WTC11 (cell line): ENCODE measurements around the gene ZBTB20. TPM values are rescaled to one million over a fixed set of nuclear protein-coding genes. Genes with fewer than 3 reads are reported as not detected.

Experiments used
- ATAC-seq: fragments of 200-7000 bp; cut with Tn5 transposase; 2 replicates; pipeline ENCODE4 v1.10.0; 2021; ENCODE audit warnings: mild to moderate bottlenecking, moderate library complexity
- CTCF ChIA-PET: fragments of 300-600 bp; sonication (Branson Sonifier 250); formaldehyde crosslinking; loops from one replicate; lab custom pipeline; 2021; ENCODE audit warnings: antibody characterized with exemption; lab: Charles Lee
- POLR2A ChIA-PET: fragments of 350-600 bp; sonication (Branson Sonifier 250); formaldehyde crosslinking; loops from one replicate; lab custom pipeline; 2021; ENCODE audit warnings: antibody characterized with exemption; lab: Charles Lee
- DNase-seq: peaks from one replicate; pipeline ENCODE4 v3.0.0; 2021; ENCODE audit warnings: low spot score
- H3K27ac Mint-ChIP-seq: 2 replicates; pipeline ENCODE4 v1.8.0; 2021; ENCODE audit warnings: mixed read lengths
- H3K27me3 Mint-ChIP-seq: 2 replicates; pipeline ENCODE4 v1.8.0; 2021; ENCODE audit warnings: low read depth, mild to moderate bottlenecking, moderate library complexity, mixed read lengths
- H3K36me3 Mint-ChIP-seq: 2 replicates; pipeline ENCODE4 v1.8.0; 2021; ENCODE audit warnings: mixed read lengths
- H3K4me1 Mint-ChIP-seq: 2 replicates; pipeline ENCODE4 v1.8.0; 2022; ENCODE audit warnings: mixed read lengths
- H3K4me3 Mint-ChIP-seq: 2 replicates; pipeline ENCODE4 v1.8.0; 2021; ENCODE audit warnings: mild to moderate bottlenecking, moderate library complexity, mixed read lengths
- H3K9me3 Mint-ChIP-seq: 2 replicates; pipeline ENCODE4 v1.8.0; 2021; ENCODE audit warnings: mixed read lengths
- ARID4B ChIP-seq: sonication (generic); formaldehyde crosslinking; IDR thresholded peaks from 2 replicates; pipeline ENCODE4 v1.8.0; 2023; ENCODE audit warnings: missing genetic modification reagents, mild to moderate bottlenecking, borderline replicate concordance
- ATF1 ChIP-seq: sonication (generic); formaldehyde crosslinking; IDR thresholded peaks from 2 replicates; pipeline ENCODE4 v1.8.1; 2023; ENCODE audit warnings: mild to moderate bottlenecking, moderate library complexity, missing genetic modification reagents
- CREB1 ChIP-seq: sonication (generic); formaldehyde crosslinking; IDR thresholded peaks from 2 replicates; pipeline ENCODE4 v1.8.0; 2023; ENCODE audit warnings: mild to moderate bottlenecking, missing genetic modification reagents
- CTCF ChIP-seq: fragments of 200-600 bp; IDR thresholded peaks from 2 replicates; pipeline ENCODE4 v1.8.0; 2022; ENCODE audit warnings: antibody characterized with exemption
- E2F1 ChIP-seq: sonication (generic); formaldehyde crosslinking; IDR thresholded peaks from 2 replicates; pipeline ENCODE4 v1.8.0; 2022; ENCODE audit warnings: mild to moderate bottlenecking, missing genetic modification reagents
- ESRRA ChIP-seq: sonication (generic); formaldehyde crosslinking; IDR thresholded peaks from 2 replicates; pipeline ENCODE4 v1.8.1; 2022; ENCODE audit warnings: mild to moderate bottlenecking, missing genetic modification reagents, borderline replicate concordance
- PREB ChIP-seq: sonication (generic); formaldehyde crosslinking; IDR thresholded peaks from 2 replicates; pipeline ENCODE4 v1.8.1; 2022; ENCODE audit warnings: mild to moderate bottlenecking, missing genetic modification reagents, moderate library complexity, borderline replicate concordance
- TEAD4 ChIP-seq: sonication (generic); formaldehyde crosslinking; IDR thresholded peaks from 2 replicates; pipeline ENCODE4 v1.8.0; 2022; ENCODE audit warnings: mild to moderate bottlenecking, missing genetic modification reagents
- TP53 ChIP-seq: sonication (generic); formaldehyde crosslinking; IDR thresholded peaks from 2 replicates; pipeline ENCODE4 v1.8.1; 2023; ENCODE audit warnings: mild to moderate bottlenecking, missing genetic modification reagents
- ZBTB21 ChIP-seq: sonication (generic); formaldehyde crosslinking; IDR thresholded peaks from 2 replicates; pipeline ENCODE4 v1.8.1; 2023; ENCODE audit warnings: mild to moderate bottlenecking, missing genetic modification reagents, borderline replicate concordance
- ZNF121 ChIP-seq: sonication (generic); formaldehyde crosslinking; IDR thresholded peaks from 2 replicates; pipeline ENCODE4 v1.8.0; 2023; ENCODE audit warnings: missing genetic modification reagents
- ZNF317 ChIP-seq: sonication (generic); formaldehyde crosslinking; IDR thresholded peaks from 2 replicates; pipeline ENCODE4 v1.8.1; 2023; ENCODE audit warnings: low read depth, mild to moderate bottlenecking, moderate library complexity, missing genetic modification reagents, borderline replicate concordance
- ZNF425 ChIP-seq: fragments of 250-450 bp; sonication (Bioruptor Pico); conservative IDR thresholded peaks from 2 replicates; pipeline ENCODE4 v1.9.0; 2021; ENCODE audit warnings: mild to moderate bottlenecking
- ZSCAN18 ChIP-seq: fragments of 250-450 bp; sonication (Bioruptor Pico); IDR thresholded peaks from 2 replicates; pipeline ENCODE4 v2.1.2; 2022; ENCODE audit warnings: mild to moderate bottlenecking, moderate library complexity
- total RNA-seq: library from RNA; stranded (reverse); gene quantifications from 3 replicates; pipeline ENCODE4 v1.2.3, GENCODE V29; 2021
- TF ChIP-seq, protein P1 (sequence below): sonication (generic); formaldehyde crosslinking; IDR thresholded peaks from 2 replicates; pipeline ENCODE4 v1.8.1; 2023; ENCODE audit warnings: mild to moderate bottlenecking, moderate library complexity, missing genetic modification reagents
- TF ChIP-seq, protein P2 (sequence below): fragments of 250-450 bp; sonication (Bioruptor Pico); IDR thresholded peaks from 2 replicates; pipeline ENCODE4 v1.8.0; 2021; ENCODE audit warnings: mild to moderate bottlenecking
- TF ChIP-seq, protein P3 (sequence below): fragments of 250-450 bp; sonication (Bioruptor Pico); IDR thresholded peaks from 2 replicates; pipeline ENCODE4 v1.9.0; 2021; ENCODE audit warnings: mild to moderate bottlenecking

The ZBTB20 gene
- total RNA-seq, 1 experiment from 2014 or later = 1.5 TPM

DNA sequence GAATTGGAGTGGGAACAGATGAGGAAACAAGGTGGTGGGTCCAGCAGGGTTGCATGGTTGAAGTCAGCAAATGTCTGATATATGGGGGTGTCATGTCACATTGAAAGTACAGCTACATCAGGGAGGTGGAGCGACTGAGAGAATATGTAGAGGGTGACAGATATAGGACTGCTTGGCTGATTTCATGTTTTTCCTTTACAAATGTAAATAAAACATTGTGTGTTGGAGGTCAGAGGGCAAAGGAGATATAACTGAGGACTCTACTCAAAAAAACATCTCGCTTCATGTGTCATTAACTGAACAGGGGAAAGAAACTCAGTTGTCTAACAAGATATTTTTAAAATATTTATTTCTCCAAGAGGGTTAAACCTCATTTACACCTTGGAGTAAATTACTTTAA, 675.6 kb downstream of the ZBTB20 start (continued):
- TF ChIP-seq, protein P1, sequence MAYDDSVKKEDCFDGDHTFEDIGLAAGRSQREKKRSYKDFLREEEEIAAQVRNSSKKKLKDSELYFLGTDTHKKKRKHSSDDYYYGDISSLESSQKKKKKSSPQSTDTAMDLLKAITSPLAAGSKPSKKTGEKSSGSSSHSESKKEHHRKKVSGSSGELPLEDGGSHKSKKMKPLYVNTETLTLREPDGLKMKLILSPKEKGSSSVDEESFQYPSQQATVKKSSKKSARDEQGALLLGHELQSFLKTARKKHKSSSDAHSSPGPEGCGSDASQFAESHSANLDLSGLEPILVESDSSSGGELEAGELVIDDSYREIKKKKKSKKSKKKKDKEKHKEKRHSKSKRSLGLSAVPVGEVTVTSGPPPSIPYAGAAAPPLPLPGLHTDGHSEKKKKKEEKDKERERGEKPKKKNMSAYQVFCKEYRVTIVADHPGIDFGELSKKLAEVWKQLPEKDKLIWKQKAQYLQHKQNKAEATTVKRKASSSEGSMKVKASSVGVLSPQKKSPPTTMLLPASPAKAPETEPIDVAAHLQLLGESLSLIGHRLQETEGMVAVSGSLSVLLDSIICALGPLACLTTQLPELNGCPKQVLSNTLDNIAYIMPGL (CRISPR knock-in tag) = no peak
- no peak for TF ChIP-seq TP53 (CRISPR knock-in tag)

GRCh38 chr3:114469070-114469469, 678.0 kb downstream of the ZBTB20 start:
- no peak overlapping the region for H3K27ac Mint-ChIP-seq
- CTCF ChIA-PET = no interaction called here
- no peak for TF ChIP-seq E2F1 (CRISPR knock-in tag)
- TF ChIP-seq TEAD4 (CRISPR knock-in tag) = no peak
- no peak for TF ChIP-seq ZNF425 (CRISPR knock-in tag)
- TF ChIP-seq, protein P2, sequence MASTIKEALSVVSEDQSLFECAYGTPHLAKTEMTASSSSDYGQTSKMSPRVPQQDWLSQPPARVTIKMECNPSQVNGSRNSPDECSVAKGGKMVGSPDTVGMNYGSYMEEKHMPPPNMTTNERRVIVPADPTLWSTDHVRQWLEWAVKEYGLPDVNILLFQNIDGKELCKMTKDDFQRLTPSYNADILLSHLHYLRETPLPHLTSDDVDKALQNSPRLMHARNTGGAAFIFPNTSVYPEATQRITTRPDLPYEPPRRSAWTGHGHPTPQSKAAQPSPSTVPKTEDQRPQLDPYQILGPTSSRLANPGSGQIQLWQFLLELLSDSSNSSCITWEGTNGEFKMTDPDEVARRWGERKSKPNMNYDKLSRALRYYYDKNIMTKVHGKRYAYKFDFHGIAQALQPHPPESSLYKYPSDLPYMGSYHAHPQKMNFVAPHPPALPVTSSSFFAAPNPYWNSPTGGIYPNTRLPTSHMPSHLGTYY (CRISPR knock-in tag) = no peak
- no peak for TF ChIP-seq ZBTB21
- no peak for TF ChIP-seq PREB (CRISPR knock-in tag)
- TF ChIP-seq, all 79 proteins: peak for 0
- DNase-seq (no peak), ATAC-seq (no peak)
- no peaks in the 10 kb centered on the region for H3K36me3 Mint-ChIP-seq
- no peaks in the 10 kb centered on the region for H3K27me3 Mint-ChIP-seq
- no peak overlapping the region for H3K4me3 Mint-ChIP-seq
- H3K9me3 Mint-ChIP-seq = 0 out of 2 replicates have a peak, but pooled peaks cover 3% of the 10 kb centered on the region
- peaks cover 6% of the 10 kb centered on the region for H3K4me1 Mint-ChIP-seq
- POLR2A ChIA-PET = no interaction called here

DNA sequence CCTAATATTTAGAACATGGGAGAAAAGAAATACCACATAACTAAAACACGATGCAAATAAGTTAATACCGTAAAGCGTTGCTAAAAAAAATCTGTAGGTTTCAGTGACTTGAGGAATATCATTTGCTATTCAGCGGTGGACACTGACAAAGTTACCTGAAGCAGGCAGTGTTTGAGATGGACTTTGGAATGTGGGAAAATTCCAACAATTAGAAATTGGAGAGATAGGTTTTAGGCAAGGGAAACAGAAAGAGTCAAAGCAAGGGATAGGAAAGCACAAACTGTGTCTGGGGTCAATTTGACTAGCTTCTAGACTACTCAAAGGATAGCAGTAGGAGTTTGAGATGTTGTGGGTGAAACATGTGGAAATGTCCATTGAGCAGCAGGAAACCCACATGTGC, 680.3 kb downstream of the ZBTB20 start:
- H3K27me3 Mint-ChIP-seq = no peaks in the 10 kb centered on the region
- ATAC-seq = no peak
- H3K27ac Mint-ChIP-seq = no peak overlapping the region
- ChIA-PET CTCF (interaction anchor here (0.7 kb wide), 1 partner anchor 83 kb away, joined by 3 read pairs; no protein-coding TSS in a partner anchor), POLR2A (no interaction called here)
- DNase-seq = no peak
- peaks cover 6% of the 10 kb centered on the region for H3K4me1 Mint-ChIP-seq
- H3K9me3 Mint-ChIP-seq = no peaks in the 10 kb centered on the region
- no peaks in the 10 kb centered on the region for H3K36me3 Mint-ChIP-seq
- H3K4me3 Mint-ChIP-seq = no peak overlapping the region
- TF ChIP-seq, protein P3, sequence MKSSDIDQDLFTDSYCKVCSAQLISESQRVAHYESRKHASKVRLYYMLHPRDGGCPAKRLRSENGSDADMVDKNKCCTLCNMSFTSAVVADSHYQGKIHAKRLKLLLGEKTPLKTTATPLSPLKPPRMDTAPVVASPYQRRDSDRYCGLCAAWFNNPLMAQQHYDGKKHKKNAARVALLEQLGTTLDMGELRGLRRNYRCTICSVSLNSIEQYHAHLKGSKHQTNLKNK (CRISPR knock-in tag) = no peak
- TF ChIP-seq ZNF317 (CRISPR knock-in tag) = no peak
- TF ChIP-seq CREB1 (CRISPR knock-in tag) = no peak
- no peak for TF ChIP-seq ZSCAN18 (CRISPR knock-in tag)
- TF ChIP-seq ESRRA (CRISPR knock-in tag) = no peak
- no peak for TF ChIP-seq CTCF
- no peak for TF ChIP-seq ZNF121 (CRISPR knock-in tag)
- no peak for TF ChIP-seq ATF1 (CRISPR knock-in tag)
- TF ChIP-seq ARID4B (CRISPR knock-in tag) = no peak
